ENCODE data around the gene LACTB.

The LACTB gene

DNA sequence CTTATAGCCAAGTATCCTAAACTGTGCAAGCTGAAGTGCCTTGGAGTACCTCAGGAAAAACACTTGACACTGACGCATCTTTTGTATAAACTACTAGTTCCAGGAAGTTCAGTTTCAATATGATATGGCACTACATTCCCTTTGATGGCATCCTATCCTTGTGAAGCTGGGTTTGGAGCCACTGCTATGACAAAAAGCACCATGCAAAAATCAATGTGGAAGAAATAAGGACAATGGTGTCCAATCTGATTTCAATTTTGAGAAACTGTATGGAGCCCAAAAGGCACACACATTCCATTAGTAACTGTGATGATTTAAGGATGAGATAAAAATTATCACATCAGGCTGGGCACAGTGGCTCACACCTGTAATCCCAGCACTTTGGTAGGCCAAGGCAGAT, 30.0 kb downstream of the LACTB start:
- in situ Hi-C loops (cut with HindIII; ENCODE audit: low pct_ligation_motif_present, low sequenced_read_pairs): no loop called here
- Histone ChIP-seq H3K36me3 (replicated peaks) (peaks cover 43% of the 10 kb centered on the region), H3K27me3 (replicated peaks) (no peaks in the 10 kb centered on the region), H3K27ac (no peak overlapping the region), H3K4me3 (ENCODE audit: low read depth, low read length) (no peak overlapping the region)
- no peak for DNase-seq
- TF ChIP-seq, protein P1, sequence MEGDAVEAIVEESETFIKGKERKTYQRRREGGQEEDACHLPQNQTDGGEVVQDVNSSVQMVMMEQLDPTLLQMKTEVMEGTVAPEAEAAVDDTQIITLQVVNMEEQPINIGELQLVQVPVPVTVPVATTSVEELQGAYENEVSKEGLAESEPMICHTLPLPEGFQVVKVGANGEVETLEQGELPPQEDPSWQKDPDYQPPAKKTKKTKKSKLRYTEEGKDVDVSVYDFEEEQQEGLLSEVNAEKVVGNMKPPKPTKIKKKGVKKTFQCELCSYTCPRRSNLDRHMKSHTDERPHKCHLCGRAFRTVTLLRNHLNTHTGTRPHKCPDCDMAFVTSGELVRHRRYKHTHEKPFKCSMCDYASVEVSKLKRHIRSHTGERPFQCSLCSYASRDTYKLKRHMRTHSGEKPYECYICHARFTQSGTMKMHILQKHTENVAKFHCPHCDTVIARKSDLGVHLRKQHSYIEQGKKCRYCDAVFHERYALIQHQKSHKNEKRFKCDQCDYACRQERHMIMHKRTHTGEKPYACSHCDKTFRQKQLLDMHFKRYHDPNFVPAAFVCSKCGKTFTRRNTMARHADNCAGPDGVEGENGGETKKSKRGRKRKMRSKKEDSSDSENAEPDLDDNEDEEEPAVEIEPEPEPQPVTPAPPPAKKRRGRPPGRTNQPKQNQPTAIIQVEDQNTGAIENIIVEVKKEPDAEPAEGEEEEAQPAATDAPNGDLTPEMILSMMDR (IDR thresholded peaks at IDR 0.05; ENCODE audit: low read depth, low read length, missing control alignments): no peak

- peak overlapping the region; percentile 90 for H3K4me3 ChIP-seq (ENCODE audit: low read depth, low read length)
- in situ Hi-C loops (cut with HindIII; ENCODE audit: low pct_ligation_motif_present, low sequenced_read_pairs): no loop called here
- H3K27ac ChIP-seq: peak overlapping the region; percentile 93
- DNase-seq: no peak
- H3K27me3 ChIP-seq (replicated peaks): no peaks in the 10 kb centered on the region
- H3K36me3 ChIP-seq (replicated peaks): peaks cover 35% of the 10 kb centered on the region
- TF ChIP-seq, protein P1 (IDR thresholded peaks at IDR 0.05; ENCODE audit: low read depth, low read length, missing control alignments): no peak
Measured at GRCh38 chr15:63155486-63155885, 33.8 kb downstream of the LACTB start.

DNA sequence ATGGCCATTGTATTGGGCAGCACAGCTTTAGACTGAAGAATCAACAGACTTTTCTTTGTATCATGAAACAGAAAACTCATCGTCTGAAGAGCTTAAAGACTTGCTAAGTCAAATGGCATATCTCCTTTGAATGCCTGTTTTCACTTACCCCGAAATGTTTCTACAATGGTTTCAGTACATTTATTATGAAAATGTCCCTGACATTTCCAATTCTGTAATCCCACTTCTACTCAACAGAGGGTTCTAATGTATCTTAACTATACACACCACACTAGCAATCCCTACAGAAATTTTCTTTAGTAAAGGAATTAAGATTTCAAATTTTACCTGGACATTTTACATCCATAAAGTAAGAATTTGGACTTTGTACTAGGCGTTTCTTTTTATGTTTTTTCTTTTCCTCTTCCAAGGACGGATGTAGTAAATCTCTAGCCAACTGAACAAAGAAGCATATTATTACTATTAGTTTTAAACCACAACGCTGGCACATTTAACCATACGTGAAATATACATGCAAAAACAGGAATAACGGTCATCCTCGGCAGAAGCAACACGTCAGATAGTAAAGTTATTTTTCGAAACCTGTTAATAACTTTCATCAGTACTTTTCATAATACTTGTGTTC, 34.5 kb downstream of the LACTB start:
- TF ChIP-seq, protein P1 (IDR thresholded peaks at IDR 0.05; ENCODE audit: low read depth, low read length, missing control alignments): no peak
- H3K27me3 ChIP-seq (replicated peaks): no peaks in the 10 kb centered on the region
- H3K4me3 ChIP-seq (ENCODE audit: low read depth, low read length): peak overlapping the region; percentile 90
- in situ Hi-C loops (cut with HindIII; ENCODE audit: low pct_ligation_motif_present, low sequenced_read_pairs): no loop called here
- no peak for DNase-seq
- H3K36me3 ChIP-seq (replicated peaks): peaks cover 32% of the 10 kb centered on the region
- peak overlapping the region; percentile 93 for H3K27ac ChIP-seq

DNA sequence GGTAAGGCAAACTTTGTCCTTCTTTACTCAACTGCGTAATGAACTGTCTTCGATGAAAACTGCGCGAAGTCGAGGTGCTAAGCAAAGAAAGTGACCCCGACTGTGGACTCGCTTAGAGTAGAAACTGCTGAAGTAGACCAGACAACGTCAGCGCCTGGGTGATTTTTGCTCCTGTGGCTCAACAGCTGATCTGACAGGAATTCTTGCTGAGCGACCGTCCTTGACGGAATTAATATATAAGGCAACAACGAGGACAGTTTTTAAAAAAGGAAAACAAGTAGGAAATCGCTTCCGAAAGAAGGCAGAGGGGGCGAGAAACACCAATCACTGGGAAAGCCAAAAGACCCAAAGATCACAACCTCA, 35.1 kb downstream of the LACTB start:
- Histone ChIP-seq H3K4me3 (ENCODE audit: low read depth, low read length) (peak overlapping the region; percentile 90), H3K36me3 (replicated peaks) (peaks cover 27% of the 10 kb centered on the region), H3K27ac (peak overlapping the region; percentile 93), H3K27me3 (replicated peaks) (no peaks in the 10 kb centered on the region)
- DNase-seq: peak; percentile 42
- in situ Hi-C loops (cut with HindIII; ENCODE audit: low pct_ligation_motif_present, low sequenced_read_pairs): no loop called here
- TF ChIP-seq, protein P1 (IDR thresholded peaks at IDR 0.05; ENCODE audit: low read depth, low read length, missing control alignments): no peak

GRCh38 chr15:63157118-63157843, 35.6 kb downstream of the LACTB start, which contains the start of gene RPS27L:
Gene RPS27L, minus strand, starts transcription at chr15:63157477. Its CDS starts 72 bp downstream, at chr15:63157405.
- peaks cover 23% of the 10 kb centered on the region for H3K36me3 ChIP-seq (replicated peaks)
- peak within 1 kb of the TSS; percentile 93 for H3K27ac ChIP-seq
- in situ Hi-C loops (cut with HindIII; ENCODE audit: low pct_ligation_motif_present, low sequenced_read_pairs): no loop called here
- DNase-seq: peak; percentile 90
- no peaks in the 10 kb centered on the region for H3K27me3 ChIP-seq (replicated peaks)
- H3K4me3 ChIP-seq (ENCODE audit: low read depth, low read length): peak within 1 kb of the TSS; percentile 90
- TF ChIP-seq, protein P1 (IDR thresholded peaks at IDR 0.05; ENCODE audit: low read depth, low read length, missing control alignments): no peak
